ENCODE results near the gene ZNF823.

GRCh38 chr19:11735375-11735774, 3.4 kb downstream of the ZNF823 start:
- TF ChIP-seq CTCF (conservative IDR thresholded peaks at IDR 0.05; ENCODE audit: low read length) (no peak), EZH2phosphoT487 (IDR thresholded peaks at IDR 0.05; ENCODE audit: borderline replicate concordance, low read depth, low read length) (no peak)
